SU-DHL-6 (cell line): ENCODE results near the gene TMEM238L.

ENCODE experiments used
- H2AFZ ChIP-seq: fragments of 200-600 bp; sonication (generic); 2 replicates; pipeline ENCODE4 v1.6.1; 2014; ENCODE audit warnings: low read depth, mild to moderate bottlenecking, moderate library complexity, mixed read lengths, antibody characterized with exemption, low read length; ENCODE audit not compliant: severe bottlenecking
- H3F3A ChIP-seq: fragments of 200-600 bp; shearing (Covaris generic); 2 replicates; pipeline ENCODE4 v1.6.0; 2016; ENCODE audit warnings: antibody characterized with exemption, mild to moderate bottlenecking; ENCODE audit not compliant: insufficient read depth
- H3K27ac ChIP-seq: fragments of 200-600 bp; sonication (generic); 2 replicates; pipeline ENCODE4 v1.5.1; 2016; ENCODE audit warnings: low read depth, mild to moderate bottlenecking, low read length, moderate library complexity, mixed read lengths
- H3K27me3 ChIP-seq: fragments of 200-600 bp; sonication (generic), shearing (Covaris generic); 2 replicates; pipeline ENCODE4 v1.6.0; 2014; ENCODE audit warnings: mild to moderate bottlenecking, low read length
- H3K36me3 ChIP-seq: fragments of 200-600 bp; sonication (generic); 2 replicates; pipeline ENCODE4 v1.6.1; 2014; ENCODE audit warnings: mild to moderate bottlenecking, low read length, mixed read lengths
- H3K4me2 ChIP-seq: fragments of 300-600, 200-600 bp; shearing (Covaris generic), sonication (generic); 2 replicates; pipeline ENCODE4 v1.6.0; 2014; ENCODE audit warnings: low read length, low read depth, mild to moderate bottlenecking; ENCODE audit not compliant: poor library complexity, severe bottlenecking
- H3K4me3 ChIP-seq: fragments of 200-600 bp; sonication (generic); 2 replicates; pipeline ENCODE4 v1.5.1; 2014; ENCODE audit warnings: antibody characterized with exemption, low read length, mild to moderate bottlenecking, mixed read lengths; ENCODE audit not compliant: insufficient read depth, poor library complexity, severe bottlenecking
- H3K79me2 ChIP-seq: fragments of 200-600 bp; sonication (generic); 2 replicates; pipeline ENCODE4 v1.6.1; 2014; ENCODE audit warnings: mild to moderate bottlenecking, low read length, moderate library complexity; ENCODE audit not compliant: insufficient read depth
- H3K9ac ChIP-seq: fragments of 200-600 bp; sonication (generic); 2 replicates; pipeline ENCODE4 v1.7.0; 2014; ENCODE audit warnings: mild to moderate bottlenecking, low read length
- H3K9me2 ChIP-seq: fragments of 200-600 bp; sonication (generic); replicated peaks from 2 replicates; pipeline ENCODE4 v1.6.1; 2014; ENCODE audit warnings: low read length; ENCODE audit not compliant: insufficient read depth
- H3K9me3 ChIP-seq: fragments of 200-600 bp; sonication (generic); 2 replicates; pipeline ENCODE4 v1.6.1; 2014; ENCODE audit warnings: low read length, mixed read lengths; ENCODE audit not compliant: insufficient read depth
- H4K20me1 ChIP-seq: fragments of 200-600 bp; sonication (generic); 2 replicates; pipeline ENCODE4 v1.6.1; 2014; ENCODE audit warnings: low read depth, mild to moderate bottlenecking, antibody characterized with exemption, low read length, moderate library complexity, mixed read lengths
- CTCF ChIP-seq: fragments of 200-600 bp; sonication (generic); IDR thresholded peaks from one replicate; pipeline ENCODE4 v1.5.1; 2017; ENCODE audit warnings: antibody characterized with exemption, mild to moderate bottlenecking, low read length, moderate library complexity; ENCODE audit not compliant: insufficient read depth, poor library complexity, severe bottlenecking
- EZH2phosphoT487 ChIP-seq: fragments of 200-600 bp; sonication (generic), shearing (Covaris generic); conservative IDR thresholded peaks from 2 replicates; pipeline ENCODE4 v1.6.1; 2018; ENCODE audit warnings: mild to moderate bottlenecking, antibody characterized with exemption, low read length, moderate library complexity, mixed read lengths

Gene TMEM238L

GRCh38 chr17:10806545-10807262 is 2.8 kb upstream of the TMEM238L start:
- no peak for TF ChIP-seq CTCF

GRCh38 chr17:10805911-10806310 is 2.0 kb upstream of the TMEM238L start:
- no peaks in the 10 kb centered on the region for H3K27me3 ChIP-seq
- H3K27ac ChIP-seq: no peak overlapping the region
- H3K9me3 ChIP-seq: no peaks in the 10 kb centered on the region
- H3K4me2 ChIP-seq: no peak overlapping the region
- no peaks in the 10 kb centered on the region for H3F3A ChIP-seq
- no peaks in the 10 kb centered on the region for H4K20me1 ChIP-seq
- TF ChIP-seq EZH2phosphoT487 (no peak), CTCF (no peak)
- no peaks in the 10 kb centered on the region for H3K9me2 ChIP-seq
- H3K36me3 ChIP-seq: no peaks in the 10 kb centered on the region
- H3K4me3 ChIP-seq: no peak overlapping the region
- H2AFZ ChIP-seq: no peak overlapping the region
- H3K9ac ChIP-seq: no peak overlapping the region
- H3K79me2 ChIP-seq: no peaks in the 10 kb centered on the region

More at GRCh38 chr17:10806545-10807262, 2.8 kb upstream of the TMEM238L start:
- Histone ChIP-seq H3K27me3 (no peaks in the 10 kb centered on the region), H3K27ac (no peak overlapping the region), H3K9me3 (no peaks in the 10 kb centered on the region), H4K20me1 (no peaks in the 10 kb centered on the region), H3K4me3 (no peak overlapping the region), H3K36me3 (no peaks in the 10 kb centered on the region), H2AFZ (no peak overlapping the region), H3F3A (no peaks in the 10 kb centered on the region), H3K9ac (no peak overlapping the region), H3K9me2 (no peaks in the 10 kb centered on the region), H3K79me2 (no peaks in the 10 kb centered on the region), H3K4me2 (no peak overlapping the region)

GRCh38 chr17:10804546-10804945 is 647 bp upstream of the TMEM238L start:
- TF ChIP-seq CTCF: no peak
- TF ChIP-seq EZH2phosphoT487: no peak

More at GRCh38 chr17:10804546-10804945, 647 bp upstream of the TMEM238L start:
- no peak overlapping the region for H3K4me2 ChIP-seq
- H3K36me3 ChIP-seq: no peaks in the 10 kb centered on the region
- H3K4me3 ChIP-seq: no peak overlapping the region
- no peaks in the 10 kb centered on the region for H3K79me2 ChIP-seq
- no peaks in the 10 kb centered on the region for H4K20me1 ChIP-seq
- no peak overlapping the region for H3K9ac ChIP-seq
- H3K27ac ChIP-seq: no peak overlapping the region
- H3F3A ChIP-seq: no peaks in the 10 kb centered on the region
- H3K27me3 ChIP-seq: no peaks in the 10 kb centered on the region
- no peak overlapping the region for H2AFZ ChIP-seq
- no peaks in the 10 kb centered on the region for H3K9me3 ChIP-seq
- no peaks in the 10 kb centered on the region for H3K9me2 ChIP-seq
